Adrenal gland (tissue), 5 donors: ENCODE results near the gene CXCL11.

Experiments
- POLR2A ChIP-seq, 2 donors: fragments of 450-650 bp; IDR thresholded peaks; one replicate each; pipeline ENCODE4 v1.6.1; 2017; ENCODE audit warnings: antibody characterized with exemption in 2 of 2, mild to moderate bottlenecking in 2 of 2, moderate library complexity in 1 of 2
- TF ChIP-seq, protein P1 (sequence below), 6 experiments: fragments of 450-650 bp in 4 of 6; fragments of 200-600 bp in 2 of 6; sonication (generic) in 1 of 6; IDR thresholded peaks; 1 replicate in 5 of 6; 2 replicates in 1 of 6; pipeline versions ENCODE4 v1.5.1 to v1.8.0; 2016 to 2021; ENCODE audit warnings: antibody characterized with exemption in 6 of 6, mild to moderate bottlenecking in 2 of 6, moderate library complexity in 1 of 6
- donor health status: DM: no; HTN: no; CAD: no.

DNA sequence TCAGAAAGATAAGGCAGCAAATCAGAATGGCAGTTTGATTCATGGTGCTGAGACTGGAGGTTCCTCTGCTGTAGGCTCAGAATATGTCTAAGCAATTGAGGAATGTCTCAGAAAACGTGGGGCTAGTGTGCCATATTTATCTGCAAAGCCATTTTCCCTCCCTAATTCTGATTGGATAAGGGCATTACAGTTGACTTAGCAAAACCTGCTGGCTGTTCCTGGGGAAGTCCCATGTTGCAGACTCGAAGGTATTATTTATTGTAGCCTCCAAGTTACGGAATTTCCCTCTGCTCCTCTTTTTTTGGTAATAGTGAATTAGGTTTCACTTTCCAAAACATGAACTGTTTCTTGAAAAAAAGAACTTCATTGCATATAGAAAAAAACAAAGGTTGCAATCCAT is 12.5 kb downstream of the CXCL11 start, which contains the start of gene CXCL10:
- TF ChIP-seq, protein P1, sequence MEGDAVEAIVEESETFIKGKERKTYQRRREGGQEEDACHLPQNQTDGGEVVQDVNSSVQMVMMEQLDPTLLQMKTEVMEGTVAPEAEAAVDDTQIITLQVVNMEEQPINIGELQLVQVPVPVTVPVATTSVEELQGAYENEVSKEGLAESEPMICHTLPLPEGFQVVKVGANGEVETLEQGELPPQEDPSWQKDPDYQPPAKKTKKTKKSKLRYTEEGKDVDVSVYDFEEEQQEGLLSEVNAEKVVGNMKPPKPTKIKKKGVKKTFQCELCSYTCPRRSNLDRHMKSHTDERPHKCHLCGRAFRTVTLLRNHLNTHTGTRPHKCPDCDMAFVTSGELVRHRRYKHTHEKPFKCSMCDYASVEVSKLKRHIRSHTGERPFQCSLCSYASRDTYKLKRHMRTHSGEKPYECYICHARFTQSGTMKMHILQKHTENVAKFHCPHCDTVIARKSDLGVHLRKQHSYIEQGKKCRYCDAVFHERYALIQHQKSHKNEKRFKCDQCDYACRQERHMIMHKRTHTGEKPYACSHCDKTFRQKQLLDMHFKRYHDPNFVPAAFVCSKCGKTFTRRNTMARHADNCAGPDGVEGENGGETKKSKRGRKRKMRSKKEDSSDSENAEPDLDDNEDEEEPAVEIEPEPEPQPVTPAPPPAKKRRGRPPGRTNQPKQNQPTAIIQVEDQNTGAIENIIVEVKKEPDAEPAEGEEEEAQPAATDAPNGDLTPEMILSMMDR (IDR thresholded peaks at IDR 0.05): no peak
- no peak for TF ChIP-seq POLR2A (IDR thresholded peaks at IDR 0.05)
